ENCODE data around the gene EFCAB6.

- no peak for TF ChIP-seq CTCF (IDR thresholded peaks at IDR 0.05)
- TF ChIP-seq POLR2A (IDR thresholded peaks at IDR 0.05), result no peak
Observed at GRCh38 chr22:43512279-43512678, 299.8 kb downstream of the EFCAB6 start.
